Measurements from ENCODE around the gene AHCYL1.
A peak's percentile ranks its signal among the peaks of the same experiment; 100 is the strongest.

AHCYL1 gene

GRCh38 chr1:110059133-110059863, 74.7 kb downstream of the AHCYL1 start:
- DNase-seq (ENCODE audit: low read depth in 2 of 3, low spot score in 2 of 3): no peak

GRCh38 chr1:110060034-110060661, 75.6 kb downstream of the AHCYL1 start:
- DNase-seq (ENCODE audit: low read depth in 2 of 3, low spot score in 2 of 3): peak; percentile 54 to 74 (median 62)

GRCh38 chr1:110060662-110061060, 76.1 kb downstream of the AHCYL1 start:
- no peak for DNase-seq (ENCODE audit: low read depth in 2 of 3, low spot score in 2 of 3)

- no peak for DNase-seq (ENCODE audit: low read depth in 2 of 3, low spot score in 2 of 3)
These were observed 76.8 kb downstream of the AHCYL1 start for GRCh38 chr1:110061341-110061740.

GRCh38 chr1:110062612-110063011, 78.0 kb downstream of the AHCYL1 start:
- no peak for DNase-seq (ENCODE audit: low read depth in 2 of 3, low spot score in 2 of 3)

GRCh38 chr1:110063781-110064180, 79.2 kb downstream of the AHCYL1 start:
- no peak for DNase-seq (ENCODE audit: low read depth in 2 of 3, low spot score in 2 of 3)

GRCh38 chr1:110064576-110065337, 80.2 kb downstream of the AHCYL1 start:
- no peak for DNase-seq (ENCODE audit: low read depth in 2 of 3, low spot score in 2 of 3)

- DNase-seq (ENCODE audit: low read depth in 2 of 3, low spot score in 2 of 3): no peak
These were observed 81.3 kb downstream of the AHCYL1 start for GRCh38 chr1:110065841-110066240.

GRCh38 chr1:110067479-110067892, 82.9 kb downstream of the AHCYL1 start:
- DNase-seq (ENCODE audit: low read depth in 2 of 3, low spot score in 2 of 3): no peak

GRCh38 chr1:110067893-110068645, 83.5 kb downstream of the AHCYL1 start:
- no peak for DNase-seq (ENCODE audit: low read depth in 2 of 3, low spot score in 2 of 3)

GRCh38 chr1:110068646-110069403, 84.3 kb downstream of the AHCYL1 start:
- no peak for DNase-seq (ENCODE audit: low read depth in 2 of 3, low spot score in 2 of 3)

- no peak for DNase-seq (ENCODE audit: low read depth in 2 of 3, low spot score in 2 of 3)
These were observed 85.1 kb downstream of the AHCYL1 start for GRCh38 chr1:110069404-110070281.

GRCh38 chr1:110070282-110070669, 85.7 kb downstream of the AHCYL1 start:
- no peak for DNase-seq (ENCODE audit: low read depth in 2 of 3, low spot score in 2 of 3)

GRCh38 chr1:110070671-110071242, 86.2 kb downstream of the AHCYL1 start, which contains the start of gene ALX3:
ALX3 (minus strand) TSS chr1:110070672; CDS start chr1:110070612, 60 bp downstream.
- DNase-seq (ENCODE audit: low read depth in 2 of 3, low spot score in 2 of 3): no peak

Data from activated CD8-positive, alpha-beta memory T cell treated with anti-CD3 and anti-CD28 coated beads for 48 hours (primary cell).